Smooth muscle cell of the coronary artery (primary cell): ENCODE measurements around the gene NCS1. TPM values are rescaled to one million over a fixed set of nuclear protein-coding genes. Genes with fewer than 3 reads are reported as not detected.

ENCODE experiments used
- total RNA-seq: library from RNA; depleted of rRNA; stranded (reverse); fragments of >200 nt; gene quantifications from 2 replicates; pipeline ENCODE4 v1.2.3, GENCODE V29; 2014; ENCODE audit warnings: low replicate concordance

The NCS1 gene
- 26.3 and 35.3 TPM in 2 replicates for total RNA-seq

GRCh38 chr9:130172161-130172857 lies at the start of gene NCS1:
Gene NCS1 (plus strand): TSS chr9:130172404. CDS start chr9:130172664, 260 bp downstream.

GRCh38 chr9:130265431-130266235 lies 93.4 kb downstream of the NCS1 start, which contains the start of gene HMCN2:
Gene HMCN2 (plus strand): TSS chr9:130265760. CDS start chr9:130265879, 119 bp downstream.

Other genes starting within 250 kb of the NCS1 start
- 43.8 and 51.6 TPM in 2 replicates for gene FNBP1, start 129.2 kb upstream of the NCS1 start, total RNA-seq
- 25.1 and 57.4 TPM in 2 replicates for gene GPR107, start 118.5 kb upstream of the NCS1 start, total RNA-seq
- under 0.01 TPM in 1 of 2 replicates, not detected in the other for gene HMCN2, start 93.4 kb downstream of the NCS1 start, total RNA-seq